HEK293 (cell line): ENCODE data around the gene FIBP.

Experiments used
- BCL11A ChIP-seq: fragments of 450-650 bp; formaldehyde crosslinking; IDR thresholded peaks from 2 replicates; pipeline ENCODE4 v1.5.1; 2016; ENCODE audit warnings: low read depth, missing biosample characterization, missing genetic modification characterization
- CTCF ChIP-seq: fragments of 450-650 bp; formaldehyde crosslinking; IDR thresholded peaks from 2 replicates; pipeline ENCODE4 v1.5.1; 2016; ENCODE audit warnings: missing biosample characterization, missing genetic modification characterization
- SETDB1 ChIP-seq: IDR thresholded peaks from one replicate; pipeline ENCODE4 v1.6.1; 2017; ENCODE audit warnings: mild to moderate bottlenecking, low read length, moderate library complexity, mixed read lengths; ENCODE audit not compliant: insufficient read length
- ZBTB8A ChIP-seq: fragments of 450-650 bp; formaldehyde crosslinking; IDR thresholded peaks from 2 replicates; pipeline ENCODE4 v1.5.1; 2016; ENCODE audit warnings: missing biosample characterization, missing genetic modification characterization
- ZNF146 ChIP-seq: fragments of 450-650 bp; formaldehyde crosslinking; IDR thresholded peaks from 2 replicates; pipeline ENCODE4 v1.5.1; 2016; ENCODE audit warnings: missing biosample characterization, missing genetic modification characterization
- ZNF645 ChIP-seq: fragments of 450-650 bp; formaldehyde crosslinking; IDR thresholded peaks from 2 replicates; pipeline ENCODE4; 2016; ENCODE audit warnings: missing biosample characterization, missing genetic modification characterization

- TF ChIP-seq ZBTB8A (tag by site-specific recombination) (no peak), BCL11A (tag by site-specific recombination) (no peak), SETDB1 (no peak), CTCF (tag by site-specific recombination) (no peak), ZNF146 (tag by site-specific recombination) (no peak), ZNF645 (tag by site-specific recombination) (no peak)
Measured at GRCh38 chr11:65870706-65871681, 17.3 kb downstream of the FIBP start.
